HTERT RPE-1 (cell line): ENCODE measurements around the gene SLC17A7.

ENCODE experiments used
- in situ Hi-C: fragments of 300-500 bp; cut with MboI; formaldehyde crosslinking; loops from 4 replicates; pipeline ENCODE4 v1.14.3; 2020; ENCODE audit warnings: low sequenced_read_pairs

The SLC17A7 gene

GRCh38 chr19:49428547-49429451, 12.5 kb downstream of the SLC17A7 start:
- in situ Hi-C loops = no loop called here

- in situ Hi-C loops = no loop called here
Observed at GRCh38 chr19:49427855-49428546, 13.3 kb downstream of the SLC17A7 start.

GRCh38 chr19:49427339-49427738, 14.0 kb downstream of the SLC17A7 start:
- in situ Hi-C loops = no loop called here

- in situ Hi-C loops = no loop called here
Observed at GRCh38 chr19:49425922-49426592, 15.3 kb downstream of the SLC17A7 start.

GRCh38 chr19:49425178-49425577, 16.1 kb downstream of the SLC17A7 start, which contains the start of gene GFY:
TSS of gene GFY (plus strand) at chr19:49425388. CDS start at chr19:49426431, 1,043 bp downstream.
- in situ Hi-C loops = no loop called here

GRCh38 chr19:49423985-49424303, 17.4 kb downstream of the SLC17A7 start:
- in situ Hi-C loops = no loop called here

- in situ Hi-C loops = no loop called here
Observed at GRCh38 chr19:49423071-49423984, 18.0 kb downstream of the SLC17A7 start, which contains the start of gene PTH2. TSS of gene PTH2 (minus strand) at chr19:49423441. CDS start at chr19:49423339, 102 bp downstream.

- in situ Hi-C loops = no loop called here
Observed at GRCh38 chr19:49422407-49423070, 18.8 kb downstream of the SLC17A7 start.

GRCh38 chr19:49421878-49422202, 19.5 kb downstream of the SLC17A7 start:
- in situ Hi-C loops = no loop called here

- in situ Hi-C loops = no loop called here
Observed at GRCh38 chr19:49421039-49421877, 20.1 kb downstream of the SLC17A7 start.

- in situ Hi-C loops = no loop called here
Observed at GRCh38 chr19:49420227-49420626, 21.1 kb downstream of the SLC17A7 start.

- in situ Hi-C loops = no loop called here
Observed at GRCh38 chr19:49419173-49419572, 22.2 kb downstream of the SLC17A7 start.

- in situ Hi-C loops = no loop called here
Observed at GRCh38 chr19:49418511-49418910, 22.8 kb downstream of the SLC17A7 start.

GRCh38 chr19:49417088-49417487, 24.2 kb downstream of the SLC17A7 start:
- in situ Hi-C loops = no loop called here

GRCh38 chr19:49415810-49416200, 25.5 kb downstream of the SLC17A7 start:
- in situ Hi-C loops = no loop called here

- in situ Hi-C loops = no loop called here
Observed at GRCh38 chr19:49415102-49415809, 26.1 kb downstream of the SLC17A7 start.

GRCh38 chr19:49414256-49414655, 27.1 kb downstream of the SLC17A7 start:
- in situ Hi-C loops = no loop called here

GRCh38 chr19:49413348-49413747, 28.0 kb downstream of the SLC17A7 start:
- in situ Hi-C loops = no loop called here
